Activated B cell treated with CpG ODN at 0.5 μM for 24 hours (primary cell): ENCODE data around the gene PRICKLE4. TPM values are rescaled to one million over a fixed set of nuclear protein-coding genes. Genes with fewer than 3 reads are reported as not detected.

Source experiments
- ATAC-seq: fragments of 200-7000 bp; cut with Tn5 transposase; one replicate; pipeline ENCODE4 v1.10.0; 2021; ENCODE audit warnings: low read depth, mild to moderate bottlenecking, moderate library complexity
- CTCF ChIA-PET: fragments of 350-600 bp; sonication (Branson Sonifier 250); formaldehyde crosslinking; loops from one replicate; lab custom pipeline; 2021; ENCODE audit warnings: antibody characterized with exemption; lab: Charles Lee
- POLR2A ChIA-PET: fragments of 350-600 bp; sonication (Branson Sonifier 250); formaldehyde crosslinking; loops from one replicate; lab custom pipeline; 2021; ENCODE audit warnings: antibody characterized with exemption; lab: Charles Lee
- DNase-seq: peaks from one replicate; pipeline ENCODE4 v3.0.0; 2022
- H3K27ac Mint-ChIP-seq: one replicate; pipeline ENCODE4 v1.8.0; 2020; ENCODE audit warnings: mixed read lengths
- H3K27me3 Mint-ChIP-seq: one replicate; pipeline ENCODE4 v1.8.0; 2021; ENCODE audit warnings: mixed read lengths
- H3K36me3 Mint-ChIP-seq: one replicate; pipeline ENCODE4 v1.8.0; 2021; ENCODE audit warnings: low read depth, mixed read lengths
- H3K4me1 Mint-ChIP-seq: one replicate; pipeline ENCODE4 v1.8.0; 2021; ENCODE audit warnings: mixed read lengths
- H3K4me3 Mint-ChIP-seq: one replicate; pipeline ENCODE4 v1.8.0; 2020; ENCODE audit warnings: mild to moderate bottlenecking, mixed read lengths
- H3K9me3 Mint-ChIP-seq: one replicate; pipeline ENCODE4 v1.8.0; 2020; ENCODE audit warnings: mixed read lengths
- intact Hi-C: fragments of 100-400 bp; cut with micrococcal nuclease; formaldehyde crosslinking; loops from one replicate; pipeline ENCODE4 v1.15.1; 2024
- total RNA-seq: library from RNA; stranded (reverse); gene quantifications from 2 replicates; pipeline ENCODE4 v1.2.3, GENCODE V29; 2022
- TF ChIP-seq, protein P1 (sequence below): fragments of 200-600 bp; IDR thresholded peaks from one replicate; pipeline ENCODE4 v1.8.0; 2022; ENCODE audit warnings: antibody characterized with exemption, mild to moderate bottlenecking

Gene PRICKLE4
- total RNA-seq, 1 donor from 2014 or later = 0.75 TPM

DNA sequence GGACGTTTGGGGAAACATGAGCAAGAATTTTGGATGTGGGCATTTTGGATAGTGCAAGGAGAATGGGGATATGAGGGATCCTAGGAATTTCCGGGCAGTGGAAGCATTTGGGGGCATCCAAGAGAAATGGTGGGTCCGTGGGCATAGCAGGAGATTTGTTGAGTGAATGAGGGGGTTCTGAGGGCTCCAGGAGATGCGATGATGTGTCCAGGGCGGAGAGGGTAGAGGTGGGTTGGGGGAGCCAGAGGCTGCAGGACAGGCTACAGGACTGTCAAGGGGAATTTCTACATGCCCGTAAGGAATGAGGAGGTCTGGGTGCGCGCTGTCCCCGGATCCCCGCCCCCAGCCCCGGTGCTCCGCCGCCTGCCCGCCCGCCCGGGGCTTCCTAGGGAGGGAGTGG, 1.2 kb upstream of the PRICKLE4 start:
- Mint-ChIP-seq H3K4me1 (peaks cover 19% of the 10 kb centered on the region), H3K27ac (no peak overlapping the region), H3K9me3 (no peaks in the 10 kb centered on the region), H3K27me3 (no peaks in the 10 kb centered on the region), H3K4me3 (peak overlapping the region; percentile 88), H3K36me3 (peaks cover 20% of the 10 kb centered on the region)
- TF ChIP-seq, protein P1, sequence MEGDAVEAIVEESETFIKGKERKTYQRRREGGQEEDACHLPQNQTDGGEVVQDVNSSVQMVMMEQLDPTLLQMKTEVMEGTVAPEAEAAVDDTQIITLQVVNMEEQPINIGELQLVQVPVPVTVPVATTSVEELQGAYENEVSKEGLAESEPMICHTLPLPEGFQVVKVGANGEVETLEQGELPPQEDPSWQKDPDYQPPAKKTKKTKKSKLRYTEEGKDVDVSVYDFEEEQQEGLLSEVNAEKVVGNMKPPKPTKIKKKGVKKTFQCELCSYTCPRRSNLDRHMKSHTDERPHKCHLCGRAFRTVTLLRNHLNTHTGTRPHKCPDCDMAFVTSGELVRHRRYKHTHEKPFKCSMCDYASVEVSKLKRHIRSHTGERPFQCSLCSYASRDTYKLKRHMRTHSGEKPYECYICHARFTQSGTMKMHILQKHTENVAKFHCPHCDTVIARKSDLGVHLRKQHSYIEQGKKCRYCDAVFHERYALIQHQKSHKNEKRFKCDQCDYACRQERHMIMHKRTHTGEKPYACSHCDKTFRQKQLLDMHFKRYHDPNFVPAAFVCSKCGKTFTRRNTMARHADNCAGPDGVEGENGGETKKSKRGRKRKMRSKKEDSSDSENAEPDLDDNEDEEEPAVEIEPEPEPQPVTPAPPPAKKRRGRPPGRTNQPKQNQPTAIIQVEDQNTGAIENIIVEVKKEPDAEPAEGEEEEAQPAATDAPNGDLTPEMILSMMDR = no peak
- ATAC-seq (no peak), DNase-seq (no peak)
- intact Hi-C loops = loop anchor here (1.0 kb wide), 1 partner anchor 8 kb away; the partner anchor contains the start of gene TOMM6
- ChIA-PET CTCF (interaction anchor here (1.0 to 1.6 kb wide), 2 partner anchors 42 to 263 kb away, joined by 3 to 4 read pairs; no protein-coding TSS in a partner anchor), POLR2A (interaction anchor here (1.0 kb wide), 1 partner anchor 9 kb away, joined by 3 read pairs; no protein-coding TSS in a partner anchor)

DNA sequence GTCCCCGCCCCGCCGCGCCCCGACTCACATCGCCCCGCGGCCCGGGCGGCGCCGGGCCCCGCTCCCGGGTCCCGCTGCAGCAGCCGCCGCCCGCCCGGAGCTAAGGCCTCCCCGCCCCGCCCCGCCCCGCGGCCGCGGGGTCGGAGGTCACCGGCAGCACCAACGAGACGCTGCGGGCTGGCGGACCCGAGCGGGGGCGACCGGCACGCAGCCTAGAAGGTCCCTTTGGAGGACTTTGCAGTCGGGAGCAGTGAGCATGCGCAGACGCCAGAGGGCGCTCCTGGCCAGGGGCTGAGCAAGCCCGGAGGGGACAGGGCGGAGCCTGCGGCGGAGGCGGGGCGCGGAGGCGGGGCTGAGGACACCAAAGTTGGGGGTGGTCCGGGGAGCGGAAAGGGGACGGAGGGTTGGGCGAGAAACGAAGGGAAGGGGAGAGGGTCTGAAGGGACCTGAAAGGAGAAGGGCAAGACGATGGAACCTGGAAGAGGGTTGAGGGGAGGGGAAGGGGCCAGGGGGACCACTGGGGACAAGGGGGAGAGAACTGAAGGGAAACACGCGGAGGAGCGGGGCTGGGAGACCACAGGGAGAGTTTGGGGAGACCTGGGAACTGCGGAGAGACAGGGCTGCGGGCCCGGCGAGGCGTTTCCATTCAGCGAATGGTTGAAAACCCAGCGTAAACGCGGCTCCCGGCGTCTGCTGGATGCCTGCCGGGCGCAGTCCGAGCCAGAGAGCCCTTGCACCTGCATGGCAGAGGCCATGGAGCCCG, 613 bp upstream of the PRICKLE4 start, which contains the start of gene FRS3:
FRS3 (minus strand) TSS at position 113 of the 763 bp plus-strand sequence. CDS start 2,913 bp downstream, outside the sequence.
- ChIA-PET POLR2A (interaction anchor here (1.0 kb wide), 2 partner anchors 8 to 264 kb away, joined by 3 to 4 read pairs; no protein-coding TSS in a partner anchor), CTCF (interaction anchor here (1.0 to 1.6 kb wide), 2 partner anchors 42 to 263 kb away, joined by 3 to 4 read pairs; no protein-coding TSS in a partner anchor)
- TF ChIP-seq, protein P1 = no peak
- DNase-seq = peak; percentile 100
- H3K4me3 Mint-ChIP-seq = peak within 1 kb of the TSS; percentile 93
- H3K36me3 Mint-ChIP-seq = peaks cover 13% of the 10 kb centered on the region
- intact Hi-C loops = loop anchor here (1.0 to 10.0 kb wide), 10 partner anchors 7 to 1115 kb away; partner anchors contain the start of genes TFEB and TOMM6
- no peaks in the 10 kb centered on the region for H3K9me3 Mint-ChIP-seq
- peak; percentile 95 for ATAC-seq
- peaks cover 25% of the 10 kb centered on the region for H3K4me1 Mint-ChIP-seq
- no peaks in the 10 kb centered on the region for H3K27me3 Mint-ChIP-seq
- H3K27ac Mint-ChIP-seq = peak within 1 kb of the TSS; percentile 63

DNA sequence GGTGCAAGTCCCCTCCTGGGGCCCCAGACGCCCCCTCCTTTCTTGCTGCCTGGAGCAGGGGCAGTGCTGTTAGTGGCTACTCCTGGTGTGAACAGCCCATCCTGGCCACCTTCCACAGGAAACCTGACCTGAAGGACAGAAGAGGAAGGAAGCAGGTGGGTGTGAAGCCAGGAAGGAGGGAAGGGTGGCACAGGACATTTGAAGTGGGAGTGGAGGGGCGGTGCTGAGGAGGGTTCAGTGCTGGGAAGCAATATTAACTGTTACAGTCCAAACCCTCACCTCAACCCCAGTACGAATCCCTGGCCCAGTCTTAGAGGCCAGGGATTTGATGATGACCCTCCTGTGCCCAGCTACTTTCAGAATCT, 766 bp downstream of the PRICKLE4 start:
- Mint-ChIP-seq H3K4me1 (peaks cover 33% of the 10 kb centered on the region), H3K36me3 (peaks cover 7% of the 10 kb centered on the region), H3K4me3 (peak overlapping the region; percentile 72), H3K27me3 (no peaks in the 10 kb centered on the region), H3K27ac (no peak overlapping the region), H3K9me3 (no peaks in the 10 kb centered on the region)
- TF ChIP-seq, protein P1 = no peak
- intact Hi-C loops = loop anchor here (2.0 to 10.0 kb wide), 3 partner anchors 355 to 1113 kb away; a partner anchor contains a TSS
- ChIA-PET POLR2A (interaction anchor here (0.7 kb wide), 1 partner anchor 75 kb away, joined by 3 read pairs; no protein-coding TSS in a partner anchor), CTCF (interaction anchor here (0.7 kb wide), 1 partner anchor 48 kb away, joined by 3 read pairs; no protein-coding TSS in a partner anchor)
- no peak for DNase-seq
- no peak for ATAC-seq

DNA sequence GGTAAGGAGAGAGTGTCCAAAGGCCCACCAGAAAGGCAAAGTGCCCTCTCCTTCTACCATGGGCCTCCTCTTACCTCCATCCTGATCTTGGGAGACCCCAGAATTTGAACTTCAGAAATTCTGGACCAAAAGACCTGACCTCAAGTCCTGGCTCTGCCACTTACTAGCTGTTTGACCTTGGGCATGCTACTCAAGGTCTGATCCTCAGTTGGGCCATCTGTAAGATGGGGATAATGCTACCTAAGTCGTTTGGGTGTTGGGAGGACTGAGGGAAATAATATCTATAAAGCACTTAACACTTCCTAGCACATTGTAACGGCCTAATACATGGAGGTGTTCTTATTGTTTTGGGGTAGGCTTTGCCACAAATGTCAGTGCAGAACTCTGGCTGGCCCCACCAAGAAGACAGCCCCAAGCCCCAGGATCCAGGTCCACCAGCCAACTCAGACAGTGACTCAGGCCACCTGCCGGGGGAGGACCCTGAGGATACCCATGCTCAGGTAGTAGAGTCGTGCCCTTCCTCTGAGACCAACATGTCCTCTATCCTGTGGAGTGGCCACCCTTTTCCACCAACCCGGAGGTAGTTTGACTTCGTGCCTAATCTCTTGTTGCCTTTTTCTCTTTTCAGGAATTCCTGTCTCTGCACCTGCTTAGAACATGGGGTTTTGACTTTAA, 2.7 kb downstream of the PRICKLE4 start:
- intact Hi-C loops = loop anchor here (5.0 to 10.0 kb wide), 2 partner anchors 764 to 1112 kb away; a partner anchor contains a TSS
- DNase-seq (no peak), ATAC-seq (no peak)
- TF ChIP-seq, protein P1 = no peak
- peaks cover 13% of the 10 kb centered on the region for H3K36me3 Mint-ChIP-seq
- H3K9me3 Mint-ChIP-seq = no peaks in the 10 kb centered on the region
- H3K27me3 Mint-ChIP-seq = no peaks in the 10 kb centered on the region
- ChIA-PET POLR2A (no interaction called here), CTCF (interaction anchor here (0.6 to 6.7 kb wide), 2 partner anchors 75 to 262 kb away, joined by 3 to 51 read pairs; no protein-coding TSS in a partner anchor)
- H3K27ac Mint-ChIP-seq = no peak overlapping the region
- H3K4me1 Mint-ChIP-seq = peaks cover 36% of the 10 kb centered on the region
- no peak overlapping the region for H3K4me3 Mint-ChIP-seq
